Prostate gland (tissue), 2 donors: ENCODE measurements around the gene DMRT1. TPM values are rescaled to one million over a fixed set of nuclear protein-coding genes. Genes with fewer than 3 reads are reported as not detected.
"Not testable (repeated sequence)": the region's sequence is repeated elsewhere in the genome, so short reads cannot be mapped to it uniquely, and the experiment has no call there.

ENCODE experiments used
- DNase-seq: peaks from one replicate; pipeline ENCODE4 v3.0.0-alpha.2; 2019; ENCODE audit warnings: low spot score
- H3K27ac ChIP-seq, 2 donors: fragments of 200-600 bp; sonication (generic); 2 replicates each; pipeline ENCODE4 v1.5.1; 2017 to 2019
- H3K27me3 ChIP-seq: fragments of 200-600 bp; sonication (generic); replicated peaks from 2 replicates; pipeline ENCODE4 v1.5.1; 2019; ENCODE audit not compliant: insufficient read depth
- H3K36me3 ChIP-seq, 2 donors: fragments of 200-600 bp; sonication (generic); 1 replicate in 1 of 2; 2 replicates in 1 of 2; pipeline versions ENCODE4 v1.5.1 to v1.8.1; 2017 to 2019
- H3K4me1 ChIP-seq: fragments of 200-600 bp; sonication (generic); replicated peaks from 2 replicates; pipeline ENCODE4 v1.5.1; 2019
- H3K4me3 ChIP-seq, 2 donors: fragments of 200-600 bp; sonication (generic); 2 replicates each; pipeline ENCODE4 v1.5.1; 2017 to 2019
- H3K9me3 ChIP-seq: fragments of 200-600 bp; sonication (generic); 2 replicates; pipeline ENCODE4 v1.5.1; 2017
- CTCF ChIP-seq, 4 experiments: fragments of 200-600 bp in 2 of 4; fragments of 450-650 bp in 2 of 4; sonication (generic) in 2 of 4; IDR thresholded peaks; 1 replicate in 3 of 4; 2 replicates in 1 of 4; pipeline ENCODE4 v1.5.1; 2016 to 2019; ENCODE audit warnings: antibody characterized with exemption in 4 of 4, mild to moderate bottlenecking in 2 of 4, moderate library complexity in 2 of 4
- POLR2A ChIP-seq: fragments of 450-650 bp; IDR thresholded peaks from one replicate; pipeline ENCODE4 v1.6.1; 2016; ENCODE audit warnings: antibody characterized with exemption, mild to moderate bottlenecking
- POLR2AphosphoS5 ChIP-seq: sonication (generic); formaldehyde crosslinking; IDR thresholded peaks from one replicate; pipeline ENCODE4 v1.6.1; 2017; ENCODE audit warnings: antibody characterized with exemption
- WGBS: methylation state at CpG from one replicate; pipeline ENCODE4 v1.1.5; 2018; 5-methylcytosine and 5-hydroxymethylcytosine counted together
- intact Hi-C: fragments of 100-400 bp; cut with DNase I; formaldehyde crosslinking; loops from one replicate; pipeline ENCODE4 v1.14.2; 2022
- total RNA-seq, 2 donors: library from RNA; depleted of rRNA; stranded (reverse); fragments of >200 nt; gene quantifications; one replicate each; pipeline ENCODE4 v1.1.0, GENCODE V29; 2016

The DMRT1 gene
- total RNA-seq, 2 donors from 2014 or later = 85.9 TPM; not detected in 1

GRCh38 chr9:852539-852938 lies 11.0 kb downstream of the DMRT1 start:
- H3K4me1 ChIP-seq = no peaks in the 10 kb centered on the region
- no peak overlapping the region for H3K4me3 ChIP-seq
- no peak for DNase-seq
- intact Hi-C loops = no loop called here
- no peak overlapping the region for H3K27ac ChIP-seq
- WGBS = 36% methylated on average over 4 of the region's 4 CpGs
- H3K27me3 ChIP-seq = no peaks in the 10 kb centered on the region
- H3K9me3 ChIP-seq = no peaks in the 10 kb centered on the region
- TF ChIP-seq POLR2A (no peak), POLR2AphosphoS5 (no peak), CTCF (IDR thresholded peaks at IDR 0.05) (no peak)
- no peaks in the 10 kb centered on the region for H3K36me3 ChIP-seq

GRCh38 chr9:859251-859650 lies 17.8 kb downstream of the DMRT1 start:
- Histone ChIP-seq H3K4me1 (no peaks in the 10 kb centered on the region), H3K27ac (no peak overlapping the region), H3K4me3 (no peak overlapping the region), H3K9me3 (no peaks in the 10 kb centered on the region), H3K36me3 (no peaks in the 10 kb centered on the region), H3K27me3 (no peaks in the 10 kb centered on the region)
- TF ChIP-seq POLR2A (no peak), POLR2AphosphoS5 (no peak), CTCF (IDR thresholded peaks at IDR 0.05) (no peak)
- 43% methylated on average over 6 of the region's 6 CpGs for WGBS
- intact Hi-C loops = no loop called here
- DNase-seq = no peak

GRCh38 chr9:860706-861105 lies 19.2 kb downstream of the DMRT1 start:
- 76% methylated on average over 4 of the region's 4 CpGs for WGBS
- DNase-seq = no peak
- Histone ChIP-seq H3K4me1 (no peaks in the 10 kb centered on the region), H3K36me3 (no peaks in the 10 kb centered on the region), H3K27ac (no peak overlapping the region), H3K9me3 (no peaks in the 10 kb centered on the region), H3K4me3 (no peak overlapping the region), H3K27me3 (no peaks in the 10 kb centered on the region)
- TF ChIP-seq CTCF (IDR thresholded peaks at IDR 0.05) (no peak), POLR2A (no peak), POLR2AphosphoS5 (no peak)
- intact Hi-C loops = no loop called here

- H3K36me3 ChIP-seq, DNase-seq, H3K4me3 ChIP-seq, H3K9me3 ChIP-seq, H3K27me3 ChIP-seq, H3K27ac ChIP-seq, H3K4me1 ChIP-seq, intact Hi-C loops: not testable (repeated sequence)
- 92% methylated on average over 23 of the region's 30 CpGs for WGBS
Measured at GRCh38 chr9:861525-861924, 20.0 kb downstream of the DMRT1 start.

- Histone ChIP-seq H3K27ac (no peak overlapping the region), H3K27me3 (no peaks in the 10 kb centered on the region), H3K4me3 (no peak overlapping the region), H3K9me3 (no peaks in the 10 kb centered on the region), H3K4me1 (no peaks in the 10 kb centered on the region), H3K36me3 (no peaks in the 10 kb centered on the region)
- DNase-seq = no peak
- WGBS = 76% methylated on average over 10 of the region's 10 CpGs
- intact Hi-C loops = no loop called here
- TF ChIP-seq POLR2AphosphoS5 (no peak), POLR2A (no peak), CTCF (IDR thresholded peaks at IDR 0.05) (no peak)
Measured at GRCh38 chr9:875119-875962, 33.8 kb downstream of the DMRT1 start.
